Measurements from ENCODE around the gene SMC6.

SMC6 gene

DNA sequence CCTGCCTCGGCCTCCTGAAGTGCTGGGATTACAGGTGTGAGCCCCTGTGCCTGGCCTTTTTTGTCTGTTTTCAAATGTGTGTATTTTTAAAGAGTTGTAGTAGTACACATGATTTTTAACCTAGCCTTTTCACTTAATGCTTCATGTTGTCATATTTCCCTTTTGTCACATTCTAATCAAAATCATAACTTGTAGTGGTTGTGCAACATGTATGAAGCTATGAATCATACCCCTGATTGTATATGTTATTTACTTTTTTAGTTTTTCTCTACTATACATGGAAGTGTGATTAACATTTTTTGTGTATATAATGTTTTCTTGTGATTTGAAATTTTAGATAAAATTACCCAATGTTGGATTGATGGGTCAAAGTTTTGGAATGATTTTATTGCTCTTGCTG lies 8.8 kb upstream of the SMC6 start:
- no peak for DNase-seq (ENCODE audit: low read depth)

DNA sequence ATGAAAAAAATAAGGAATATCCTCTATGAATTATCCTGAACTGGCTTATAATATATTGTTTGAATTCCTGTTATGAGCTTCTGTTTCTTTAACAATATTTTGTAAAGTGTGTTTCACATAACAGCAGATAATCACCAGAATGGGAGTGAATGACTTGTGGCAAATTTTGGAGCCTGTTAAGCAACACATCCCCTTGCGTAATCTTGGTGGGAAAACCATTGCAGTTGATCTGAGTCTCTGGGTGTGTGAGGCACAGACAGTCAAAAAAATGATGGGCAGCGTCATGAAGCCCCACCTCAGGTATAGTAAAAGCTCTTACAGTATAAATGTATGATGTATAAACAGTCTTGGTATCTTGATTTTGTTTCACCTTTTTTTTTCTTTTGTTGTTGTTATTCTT lies 6.2 kb upstream of the SMC6 start:
- DNase-seq (ENCODE audit: low read depth) = no peak

DNA sequence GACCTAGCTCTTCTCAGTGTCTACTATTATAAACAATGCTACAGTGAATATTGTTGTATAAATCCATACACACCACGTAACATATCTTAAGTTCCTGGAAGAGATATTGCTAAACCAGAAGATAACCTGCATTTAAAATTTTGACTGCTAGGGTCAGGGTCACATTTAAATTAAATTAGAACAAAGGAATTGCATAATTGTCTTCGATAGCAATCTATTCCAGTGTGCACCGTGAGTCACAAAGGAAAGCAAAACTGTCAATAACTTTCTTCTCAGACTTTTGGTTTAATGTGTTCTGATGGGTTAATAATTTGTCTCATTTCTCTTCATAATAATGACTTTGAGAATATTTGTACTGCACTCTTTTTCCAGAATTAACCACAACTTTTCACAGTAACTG lies 4.5 kb upstream of the SMC6 start:
- no peak for DNase-seq (ENCODE audit: low read depth)

GRCh38 chr2:17757321-17757720 lies 3.7 kb upstream of the SMC6 start:
- no peak for DNase-seq (ENCODE audit: low read depth)

DNA sequence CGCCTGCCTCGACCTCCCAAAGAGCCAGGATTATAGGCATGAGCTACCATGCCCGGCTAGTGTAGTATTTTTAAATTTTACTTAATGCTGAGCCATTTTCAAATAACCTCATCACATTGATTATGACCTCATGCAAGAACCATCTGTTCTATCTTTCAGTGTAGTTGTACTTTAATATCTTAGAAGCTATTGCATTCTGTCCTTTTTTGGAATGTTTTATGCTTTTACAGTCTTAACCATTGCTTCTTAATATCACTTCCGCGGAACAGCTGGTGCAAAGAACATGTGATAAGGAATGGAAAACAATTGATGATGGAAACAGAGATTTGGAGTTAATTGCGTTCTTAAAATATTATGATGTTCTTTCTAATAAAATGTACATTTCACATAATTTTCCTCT lies 3.1 kb upstream of the SMC6 start:
- no peak for DNase-seq (ENCODE audit: low read depth)

GRCh38 chr2:17754773-17755425 lies 1.3 kb upstream of the SMC6 start:
- no peak for DNase-seq (ENCODE audit: low read depth)

DNA sequence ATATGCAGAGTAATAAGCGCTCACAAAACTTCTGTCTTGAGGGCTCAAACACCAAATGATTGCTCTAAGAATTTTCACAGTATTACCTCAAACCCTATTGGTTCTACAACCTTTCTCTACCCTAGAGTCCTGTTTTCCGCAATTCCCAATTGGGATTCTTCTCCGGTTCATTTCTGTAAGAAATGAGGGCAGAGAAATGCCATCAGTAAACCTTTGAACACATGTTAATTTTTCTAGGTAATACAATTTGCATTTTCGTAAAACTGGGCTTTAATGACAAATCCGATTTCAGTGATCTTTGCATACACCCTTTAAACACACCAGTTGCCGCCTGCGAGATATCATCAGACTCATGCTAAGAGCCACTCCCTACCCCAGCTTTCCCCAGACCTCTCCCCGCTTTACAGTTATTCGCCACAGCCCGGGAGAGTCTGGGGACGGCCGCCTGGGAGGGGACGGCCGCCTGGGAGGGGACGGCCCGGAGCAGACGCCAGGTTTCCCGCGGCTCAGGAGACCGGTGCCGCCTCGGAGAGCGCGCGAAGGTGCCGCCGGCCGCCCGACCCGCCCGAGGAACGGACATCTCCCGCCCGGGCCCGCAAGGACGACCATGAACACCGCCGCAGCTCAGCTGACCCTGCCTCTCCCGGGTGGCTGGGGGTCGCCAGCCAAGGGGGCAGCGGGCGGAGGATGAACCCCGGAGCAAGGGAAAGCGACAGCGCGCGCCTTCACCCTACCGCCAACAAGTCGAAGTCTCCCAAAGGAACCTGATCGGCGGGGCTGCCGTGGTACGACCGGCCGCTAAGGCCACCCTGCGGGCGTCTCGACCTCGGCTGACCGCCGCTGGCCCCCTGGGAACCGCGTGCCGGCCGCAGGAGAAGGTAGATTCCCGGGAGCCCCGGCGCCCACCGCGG lies 463 bp downstream of the SMC6 start:
- DNase-seq (ENCODE audit: low read depth) = peak; percentile 7

- no peak for DNase-seq (ENCODE audit: low read depth)
Observed at GRCh38 chr2:17752246-17752645, 1.4 kb downstream of the SMC6 start.

GRCh38 chr2:17749753-17750438 lies 3.7 kb downstream of the SMC6 start:
- DNase-seq (ENCODE audit: low read depth) = no peak

GRCh38 chr2:17748745-17749144 lies 4.9 kb downstream of the SMC6 start:
- DNase-seq (ENCODE audit: low read depth) = no peak

GRCh38 chr2:17747684-17748452 lies 5.7 kb downstream of the SMC6 start:
- DNase-seq (ENCODE audit: low read depth) = no peak

GRCh38 chr2:17740203-17740602 lies 13.4 kb downstream of the SMC6 start:
- DNase-seq (ENCODE audit: low read depth) = no peak

DNA sequence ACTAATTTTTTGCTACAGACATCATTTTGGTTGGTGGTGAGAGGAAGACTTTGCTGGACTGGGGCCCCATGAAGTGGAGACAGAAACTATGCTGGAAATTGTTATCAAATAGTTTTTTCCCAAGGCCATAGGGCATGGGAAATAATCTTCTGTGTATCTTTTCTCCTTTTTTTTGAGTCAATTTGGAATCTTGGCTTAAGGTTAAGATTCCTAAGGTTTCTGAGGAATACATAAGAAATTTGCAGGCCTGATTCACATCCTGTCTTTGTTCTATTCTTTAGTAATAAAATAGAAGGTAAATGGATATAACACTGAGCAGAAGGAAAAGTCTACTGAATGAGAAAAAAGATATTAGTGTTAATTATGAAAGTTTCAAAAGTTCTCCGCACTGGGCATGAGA lies 16.6 kb downstream of the SMC6 start:
- DNase-seq (ENCODE audit: low read depth) = no peak

DNA sequence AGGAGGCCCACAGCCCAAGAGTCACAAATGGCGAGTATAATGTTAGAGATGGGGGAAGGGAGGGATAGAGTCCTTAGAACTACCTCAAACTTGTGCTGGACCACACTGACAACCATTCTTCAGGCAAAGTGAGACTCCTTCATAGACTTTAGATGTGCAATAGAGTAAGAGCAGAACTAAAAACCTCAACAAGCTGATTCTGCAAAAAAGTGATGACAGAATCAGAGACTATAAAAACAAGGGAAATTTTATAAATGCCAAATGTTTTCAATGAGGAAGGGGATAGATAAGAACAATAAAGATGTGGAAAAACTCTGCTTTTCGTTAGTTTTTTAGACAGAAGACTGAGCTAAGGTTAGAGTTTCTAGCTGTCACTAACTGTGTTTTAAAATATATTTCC lies 17.7 kb downstream of the SMC6 start:
- DNase-seq (ENCODE audit: low read depth) = no peak

GRCh38 chr2:17733599-17733998 lies 20.0 kb downstream of the SMC6 start:
- DNase-seq (ENCODE audit: low read depth) = no peak

DNA sequence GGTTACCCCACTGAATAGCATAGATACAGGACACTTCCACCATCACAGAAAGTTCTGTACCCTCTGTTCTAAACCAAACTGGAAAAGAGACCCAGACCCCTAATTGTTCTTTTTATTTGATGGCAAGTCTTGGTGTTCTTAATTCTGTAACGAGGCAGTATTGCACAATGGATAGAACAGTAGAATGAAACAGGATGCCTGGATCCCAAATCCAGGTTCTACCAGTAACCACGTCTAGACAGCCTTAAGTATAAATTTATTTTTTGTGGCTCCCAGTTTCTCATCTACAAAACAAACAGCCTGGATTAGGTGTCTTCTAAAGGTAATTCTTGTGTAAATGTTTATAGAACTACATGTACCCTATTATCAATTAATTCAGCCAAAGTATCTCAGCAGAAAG lies 23.7 kb downstream of the SMC6 start:
- no peak for DNase-seq (ENCODE audit: low read depth)

GRCh38 chr2:17728210-17728609 lies 25.4 kb downstream of the SMC6 start:
- no peak for DNase-seq (ENCODE audit: low read depth)

GRCh38 chr2:17719562-17720371 lies 33.8 kb downstream of the SMC6 start:
- DNase-seq (ENCODE audit: low read depth) = no peak

DNA sequence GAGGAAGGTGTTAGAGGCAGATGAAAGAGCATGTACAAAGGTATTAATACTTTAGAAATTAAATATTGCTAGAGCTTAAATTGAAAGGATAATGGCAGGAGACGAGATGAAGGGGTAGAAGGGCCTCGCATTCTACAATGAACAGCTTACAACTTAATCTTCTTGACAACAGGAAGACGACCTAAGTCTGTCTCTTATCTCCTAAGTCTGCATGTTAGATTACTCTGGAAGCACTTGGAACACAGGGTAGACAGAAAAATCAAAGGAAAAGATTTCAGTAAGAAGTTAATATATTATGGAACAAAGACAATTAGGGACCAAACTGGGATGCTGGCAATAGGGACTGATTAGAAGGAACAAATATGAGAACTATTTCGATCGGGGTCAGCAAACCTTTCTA lies 34.9 kb downstream of the SMC6 start:
- no peak for DNase-seq (ENCODE audit: low read depth)

GRCh38 chr2:17717666-17718065 lies 35.9 kb downstream of the SMC6 start:
- no peak for DNase-seq (ENCODE audit: low read depth)

DNA sequence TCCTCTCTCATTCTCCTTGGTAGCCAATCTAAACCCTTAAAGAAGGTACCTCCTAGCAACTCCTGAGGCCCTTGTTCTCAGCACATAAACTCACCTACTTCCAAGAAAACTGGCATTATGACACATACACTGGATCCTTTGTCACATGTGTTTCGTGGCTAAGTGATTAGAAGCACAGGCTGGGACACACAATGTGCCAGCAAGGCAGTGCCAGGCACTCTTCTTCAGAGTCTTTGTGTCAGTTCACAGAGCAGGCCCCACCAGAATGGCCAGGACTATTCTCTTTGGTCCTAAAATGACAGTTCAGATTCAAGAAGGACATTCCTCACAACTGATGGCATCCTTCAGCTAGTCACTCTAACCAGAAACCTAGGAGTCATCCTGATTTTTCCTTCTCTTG lies 40.3 kb downstream of the SMC6 start:
- DNase-seq (ENCODE audit: low read depth) = no peak
